Neural cell (in vitro differentiated cells): ENCODE data around the gene RIC8B.

Experiments
- CTCF ChIP-seq: fragments of 450-650 bp; IDR thresholded peaks from 2 replicates; pipeline ENCODE4 v1.5.1; 2014; ENCODE audit warnings: antibody characterized with exemption, mild to moderate bottlenecking, moderate library complexity; ENCODE audit not compliant: poor library complexity, severe bottlenecking
- EP300 ChIP-seq: fragments of 450-650 bp; conservative IDR thresholded peaks from 2 replicates; pipeline ENCODE4 v1.6.1; 2014; ENCODE audit warnings: antibody characterized with exemption, mild to moderate bottlenecking, moderate library complexity; ENCODE audit not compliant: poor library complexity, severe bottlenecking

- TF ChIP-seq EP300 (no peak), CTCF (no peak)
These were observed 91.2 kb downstream of the RIC8B start for GRCh38 chr12:106865683-106866082.
